Neural progenitor cell (in vitro differentiated cells): Measurements from ENCODE around the gene ARMH4. TPM values are rescaled to one million over a fixed set of nuclear protein-coding genes. Genes with fewer than 3 reads are reported as not detected.
A peak's percentile ranks its signal among the peaks of the same experiment; 100 is the strongest.

Source experiments
- DNase-seq: peaks from one replicate; pipeline ENCODE4 v3.0.0-alpha.2; 2016; ENCODE audit warnings: low spot score
- H2AFZ ChIP-seq: fragments of 200-600 bp; sonication (generic); replicated peaks from 2 replicates; pipeline ENCODE4 v1.6.1; 2016; ENCODE audit warnings: antibody characterized with exemption
- H3F3A ChIP-seq: fragments of 200-600 bp; sonication (generic); 2 replicates; pipeline ENCODE4 v1.6.1; 2016; ENCODE audit warnings: antibody characterized with exemption, low read depth
- H3K27ac ChIP-seq: fragments of 200-600 bp; sonication (generic); 2 replicates; pipeline ENCODE4 v1.5.1; 2016; ENCODE audit warnings: mild to moderate bottlenecking
- H3K27me3 ChIP-seq: fragments of 200-600 bp; sonication (generic); 2 replicates; pipeline ENCODE4 v1.6.1; 2016; ENCODE audit warnings: mild to moderate bottlenecking, moderate library complexity
- H3K36me3 ChIP-seq: fragments of 200-600 bp; sonication (generic); 2 replicates; pipeline ENCODE4 v1.5.1; 2016
- H3K4me1 ChIP-seq: fragments of 200-600 bp; sonication (generic); 2 replicates; pipeline ENCODE4 v1.6.1; 2016; ENCODE audit warnings: mixed run types
- H3K4me2 ChIP-seq: fragments of 200-600 bp; sonication (generic); 2 replicates; pipeline ENCODE4 v1.6.1; 2016
- H3K4me3 ChIP-seq: fragments of 200-600 bp; sonication (generic); 2 replicates; pipeline ENCODE4 v1.5.1; 2016
- H3K79me2 ChIP-seq: fragments of 200-600 bp; sonication (generic); 2 replicates; pipeline ENCODE4 v1.6.1; 2016; ENCODE audit warnings: low read depth
- H3K9ac ChIP-seq: fragments of 200-600 bp; sonication (generic); 2 replicates; pipeline ENCODE4 v1.6.1; 2016
- H3K9me3 ChIP-seq: fragments of 200-600 bp; sonication (generic); 2 replicates; pipeline ENCODE4 v1.5.1; 2016; ENCODE audit warnings: low read depth
- H4K20me1 ChIP-seq: fragments of 200-600 bp; sonication (generic); 2 replicates; pipeline ENCODE4 v1.6.1; 2016; ENCODE audit warnings: low read depth
- H3K27ac Mint-ChIP-seq: 3 replicates; pipeline ENCODE4 v1.8.0; 2021; ENCODE audit warnings: mixed read lengths
- H3K27me3 Mint-ChIP-seq: 2 replicates; pipeline ENCODE4 v1.8.0; 2022; ENCODE audit warnings: low read depth, mild to moderate bottlenecking, inconsistent platforms, moderate library complexity, mixed read lengths; ENCODE audit not compliant: insufficient read depth
- H3K36me3 Mint-ChIP-seq: 3 replicates; pipeline ENCODE4 v1.8.0; 2021; ENCODE audit warnings: mixed read lengths
- H3K4me1 Mint-ChIP-seq: 3 replicates; pipeline ENCODE4 v1.8.0; 2021; ENCODE audit warnings: mixed read lengths
- H3K4me3 Mint-ChIP-seq: 3 replicates; pipeline ENCODE4 v1.8.0; 2021; ENCODE audit warnings: mild to moderate bottlenecking, moderate library complexity, mixed read lengths
- H3K9me3 Mint-ChIP-seq: 3 replicates; pipeline ENCODE4 v1.8.0; 2020; ENCODE audit warnings: mixed read lengths
- EZH2 ChIP-seq: fragments of 200-600 bp; sonication (generic); IDR thresholded peaks from 2 replicates; pipeline ENCODE4 v1.6.1; 2017; ENCODE audit warnings: antibody characterized with exemption, mild to moderate bottlenecking, moderate library complexity
- EZH2phosphoT487 ChIP-seq: fragments of 200-600 bp; sonication (generic); IDR thresholded peaks from 2 replicates; pipeline ENCODE4 v1.6.1; 2017; ENCODE audit warnings: antibody characterized with exemption
- total RNA-seq: library from RNA; depleted of rRNA; stranded (reverse); fragments of >200 nt; gene quantifications from 2 replicates; pipeline ENCODE4 v1.2.3, GENCODE V29; 2015; ENCODE audit warnings: low replicate concordance
- TF ChIP-seq, protein P1 (sequence below): fragments of 200-600 bp; sonication (generic); IDR thresholded peaks from 2 replicates; pipeline ENCODE4 v1.5.1; 2017; ENCODE audit warnings: antibody characterized with exemption, mild to moderate bottlenecking

The ARMH4 gene
- total RNA-seq, 1 donor from 2014 or later = 29.0 TPM

DNA sequence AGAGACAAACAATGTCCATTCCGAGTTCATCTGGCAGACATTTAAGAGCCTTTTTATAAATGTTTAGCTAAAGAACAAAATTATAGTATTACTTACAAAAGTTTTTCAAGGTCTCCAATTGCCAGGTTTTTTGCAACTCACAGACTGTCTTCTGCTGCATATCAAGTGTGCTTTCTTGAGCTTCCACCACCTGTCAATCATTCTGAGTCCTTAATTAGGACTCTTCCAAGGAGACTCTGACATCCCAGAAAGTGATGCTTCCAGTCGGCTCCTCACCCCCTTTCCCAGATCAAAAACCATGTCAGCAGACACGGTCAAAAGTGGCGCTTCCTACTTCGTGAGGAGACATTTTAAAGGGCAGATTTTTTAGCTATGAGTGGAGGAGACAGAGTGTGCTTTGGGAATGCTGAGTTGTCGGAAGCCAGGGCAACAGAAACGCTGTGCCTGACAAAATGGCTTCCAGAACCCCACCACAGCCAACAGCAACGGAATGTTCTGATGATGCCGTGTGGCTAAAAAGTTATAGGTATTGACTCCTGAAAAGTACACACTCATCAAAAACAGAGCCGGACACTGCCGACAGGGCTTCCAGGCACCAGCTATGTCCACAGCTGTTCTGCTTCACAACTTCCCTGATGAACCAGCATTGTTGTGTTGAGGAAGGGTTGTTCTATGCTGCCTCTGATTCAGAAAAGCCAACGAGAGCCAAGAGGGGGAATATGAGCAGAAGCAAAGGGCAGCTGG, 170.0 kb downstream of the ARMH4 start:
- H3K9me3 Mint-ChIP-seq = no peaks in the 10 kb centered on the region
- H3K4me3 Mint-ChIP-seq = peak overlapping the region; percentile 42
- H3K27ac Mint-ChIP-seq = no peak overlapping the region
- no peaks in the 10 kb centered on the region for H3K9me3 ChIP-seq
- DNase-seq = no peak
- peaks cover 3% of the 10 kb centered on the region for H3K27me3 Mint-ChIP-seq
- H3K4me1 Mint-ChIP-seq = peaks cover 16% of the 10 kb centered on the region
- H3K36me3 ChIP-seq = no peaks in the 10 kb centered on the region
- H3K4me3 ChIP-seq = no peak overlapping the region
- H3K79me2 ChIP-seq = no peaks in the 10 kb centered on the region
- no peak overlapping the region for H3K9ac ChIP-seq
- no peak overlapping the region for H3K4me2 ChIP-seq
- no peaks in the 10 kb centered on the region for H3K27me3 ChIP-seq
- H2AFZ ChIP-seq = peak overlapping the region; percentile 71
- H3K4me1 ChIP-seq = no peaks in the 10 kb centered on the region
- TF ChIP-seq EZH2phosphoT487 = no peak
- TF ChIP-seq, protein P1, sequence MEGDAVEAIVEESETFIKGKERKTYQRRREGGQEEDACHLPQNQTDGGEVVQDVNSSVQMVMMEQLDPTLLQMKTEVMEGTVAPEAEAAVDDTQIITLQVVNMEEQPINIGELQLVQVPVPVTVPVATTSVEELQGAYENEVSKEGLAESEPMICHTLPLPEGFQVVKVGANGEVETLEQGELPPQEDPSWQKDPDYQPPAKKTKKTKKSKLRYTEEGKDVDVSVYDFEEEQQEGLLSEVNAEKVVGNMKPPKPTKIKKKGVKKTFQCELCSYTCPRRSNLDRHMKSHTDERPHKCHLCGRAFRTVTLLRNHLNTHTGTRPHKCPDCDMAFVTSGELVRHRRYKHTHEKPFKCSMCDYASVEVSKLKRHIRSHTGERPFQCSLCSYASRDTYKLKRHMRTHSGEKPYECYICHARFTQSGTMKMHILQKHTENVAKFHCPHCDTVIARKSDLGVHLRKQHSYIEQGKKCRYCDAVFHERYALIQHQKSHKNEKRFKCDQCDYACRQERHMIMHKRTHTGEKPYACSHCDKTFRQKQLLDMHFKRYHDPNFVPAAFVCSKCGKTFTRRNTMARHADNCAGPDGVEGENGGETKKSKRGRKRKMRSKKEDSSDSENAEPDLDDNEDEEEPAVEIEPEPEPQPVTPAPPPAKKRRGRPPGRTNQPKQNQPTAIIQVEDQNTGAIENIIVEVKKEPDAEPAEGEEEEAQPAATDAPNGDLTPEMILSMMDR = no peak
- no peak for TF ChIP-seq EZH2
- no peaks in the 10 kb centered on the region for H3F3A ChIP-seq
- H4K20me1 ChIP-seq = no peaks in the 10 kb centered on the region
- H3K36me3 Mint-ChIP-seq = no peaks in the 10 kb centered on the region
- no peak overlapping the region for H3K27ac ChIP-seq

DNA sequence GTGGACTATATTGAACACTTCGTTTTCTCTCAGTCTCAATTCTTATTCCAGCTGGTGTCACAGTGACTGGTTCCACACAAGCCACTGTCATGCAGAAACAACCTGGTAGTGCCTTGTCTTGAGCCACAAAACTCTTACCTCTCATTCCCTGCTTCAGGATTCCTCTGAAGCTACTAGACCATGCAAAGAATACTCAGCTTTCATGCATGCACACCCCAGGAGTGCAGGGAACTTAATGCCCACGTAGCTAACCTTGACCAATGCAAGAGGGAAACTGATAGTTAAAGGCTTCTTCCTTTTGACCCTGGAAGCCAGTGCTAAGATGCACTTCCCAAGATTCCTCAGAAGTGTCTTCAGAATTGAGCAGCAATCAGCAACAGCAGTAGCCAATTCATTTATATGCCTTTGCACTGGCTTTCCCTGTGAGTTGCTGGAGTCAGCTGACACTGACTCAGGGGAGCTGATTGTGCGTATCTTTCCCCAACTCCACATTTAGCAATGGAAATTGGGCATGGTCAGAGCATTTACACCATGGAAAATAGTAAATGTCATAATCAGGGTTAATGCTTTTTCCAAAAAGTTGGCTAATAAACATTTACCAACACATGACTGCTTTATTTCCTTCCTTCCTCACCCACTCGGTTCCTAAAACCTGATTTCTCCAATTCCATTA, 172.5 kb downstream of the ARMH4 start:
- H3K36me3 ChIP-seq = no peaks in the 10 kb centered on the region
- no peak overlapping the region for H2AFZ ChIP-seq
- H4K20me1 ChIP-seq = no peaks in the 10 kb centered on the region
- no peaks in the 10 kb centered on the region for H3K27me3 Mint-ChIP-seq
- DNase-seq = no peak
- H3K4me1 Mint-ChIP-seq = peaks cover 16% of the 10 kb centered on the region
- H3K4me2 ChIP-seq = no peak overlapping the region
- no peak overlapping the region for H3K27ac ChIP-seq
- H3F3A ChIP-seq = no peaks in the 10 kb centered on the region
- H3K27me3 ChIP-seq = no peaks in the 10 kb centered on the region
- no peak for TF ChIP-seq EZH2phosphoT487
- TF ChIP-seq, protein P1 = no peak
- TF ChIP-seq EZH2 = no peak
- no peaks in the 10 kb centered on the region for H3K79me2 ChIP-seq
- no peak overlapping the region for H3K27ac Mint-ChIP-seq
- no peak overlapping the region for H3K4me3 Mint-ChIP-seq
- no peaks in the 10 kb centered on the region for H3K9me3 ChIP-seq
- H3K4me3 ChIP-seq = no peak overlapping the region
- H3K36me3 Mint-ChIP-seq = no peaks in the 10 kb centered on the region
- no peaks in the 10 kb centered on the region for H3K9me3 Mint-ChIP-seq
- no peaks in the 10 kb centered on the region for H3K4me1 ChIP-seq
- H3K9ac ChIP-seq = no peak overlapping the region

DNA sequence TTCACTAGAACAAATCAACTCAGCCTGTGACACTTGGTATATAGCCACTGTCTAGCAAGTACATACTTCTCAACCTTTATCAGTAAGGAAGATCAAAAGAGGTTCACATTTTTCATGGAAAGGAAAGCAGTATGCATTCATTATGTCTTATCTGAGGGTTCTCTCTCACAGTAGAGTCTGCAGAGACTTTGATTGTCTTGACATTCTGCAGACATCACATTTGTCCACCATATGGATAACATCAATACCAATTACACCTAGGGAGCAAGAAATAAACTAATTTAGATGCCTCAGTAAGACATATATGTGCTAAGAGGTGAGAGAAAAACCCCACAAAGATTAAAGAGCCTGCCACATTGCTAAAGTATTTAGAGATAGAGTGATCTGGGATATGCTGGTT, 175.3 kb downstream of the ARMH4 start:
- Histone ChIP-seq H4K20me1 (no peaks in the 10 kb centered on the region), H3K79me2 (no peaks in the 10 kb centered on the region), H3K4me3 (no peak overlapping the region), H3F3A (no peaks in the 10 kb centered on the region), H2AFZ (no peak overlapping the region), H3K36me3 (no peaks in the 10 kb centered on the region), H3K4me2 (no peak overlapping the region), H3K27ac (no peak overlapping the region), H3K9me3 (no peaks in the 10 kb centered on the region), H3K4me1 (no peaks in the 10 kb centered on the region), H3K27me3 (no peaks in the 10 kb centered on the region), H3K9ac (no peak overlapping the region)
- Mint-ChIP-seq H3K9me3 (no peaks in the 10 kb centered on the region), H3K27ac (no peak overlapping the region), H3K27me3 (no peaks in the 10 kb centered on the region), H3K4me3 (no peak overlapping the region), H3K36me3 (no peaks in the 10 kb centered on the region), H3K4me1 (no peaks in the 10 kb centered on the region)
- TF ChIP-seq EZH2 (no peak), EZH2phosphoT487 (no peak)
- TF ChIP-seq, protein P1 = no peak
- DNase-seq = no peak
